IMR-90 (cell line): ENCODE measurements around the gene ASAP2.
A peak's percentile ranks its signal among the peaks of the same experiment; 100 is the strongest.

Experiments
- BHLHE40 ChIP-seq: fragments of 150-350 bp; IDR thresholded peaks from 2 replicates; pipeline ENCODE4 v1.6.1; 2016; ENCODE audit warnings: mild to moderate bottlenecking, low read depth, low read length
- CEBPB ChIP-seq: IDR thresholded peaks from 2 replicates; pipeline ENCODE4 v1.6.1; 2012; ENCODE audit warnings: low read depth, low read length, improper control_type of control experiment
- CHD1 ChIP-seq: IDR thresholded peaks from 2 replicates; pipeline ENCODE4 v1.6.1; 2012; ENCODE audit warnings: low read depth, low read length, improper control_type of control experiment
- CTCF ChIP-seq: conservative IDR thresholded peaks from 2 replicates; pipeline ENCODE4 v1.5.1; 2012; ENCODE audit warnings: mild to moderate bottlenecking, low read depth, low read length, improper control_type of control experiment
- FOS ChIP-seq: fragments of 150-350 bp; IDR thresholded peaks from 2 replicates; pipeline ENCODE4 v1.6.1; 2016; ENCODE audit warnings: low read depth, low read length
- MAFK ChIP-seq: IDR thresholded peaks from 2 replicates; pipeline ENCODE4 v1.6.1; 2012; ENCODE audit warnings: low read depth, low read length, improper control_type of control experiment
- MXI1 ChIP-seq: IDR thresholded peaks from 2 replicates; pipeline ENCODE4 v1.6.1; 2012; ENCODE audit warnings: low read depth, mild to moderate bottlenecking, low read length, moderate library complexity, borderline replicate concordance
- NFE2L2 ChIP-seq: fragments of 150-350 bp; IDR thresholded peaks from 2 replicates; pipeline ENCODE4 v1.6.1; 2016; ENCODE audit warnings: low read depth, mild to moderate bottlenecking, low read length
- POLR2A ChIP-seq: IDR thresholded peaks from 2 replicates; pipeline ENCODE4 v1.6.1; 2012; ENCODE audit warnings: mild to moderate bottlenecking, low read depth, low read length
- RAD21 ChIP-seq: IDR thresholded peaks from 2 replicates; pipeline ENCODE4 v1.6.1; 2012; ENCODE audit warnings: low read length, improper control_type of control experiment
- TF ChIP-seq, protein P1 (sequence below): fragments of 150-350 bp; IDR thresholded peaks from 2 replicates; pipeline ENCODE4 v1.6.1; 2017; ENCODE audit warnings: mild to moderate bottlenecking, antibody characterized with exemption, low read length, low read depth

GRCh38 chr2:9327873-9328352 lies 121.3 kb downstream of the ASAP2 start:
- no peak for TF ChIP-seq CTCF
- TF ChIP-seq CEBPB, result peak; percentile 68
- TF ChIP-seq NFE2L2, result no peak
- TF ChIP-seq, protein P1, sequence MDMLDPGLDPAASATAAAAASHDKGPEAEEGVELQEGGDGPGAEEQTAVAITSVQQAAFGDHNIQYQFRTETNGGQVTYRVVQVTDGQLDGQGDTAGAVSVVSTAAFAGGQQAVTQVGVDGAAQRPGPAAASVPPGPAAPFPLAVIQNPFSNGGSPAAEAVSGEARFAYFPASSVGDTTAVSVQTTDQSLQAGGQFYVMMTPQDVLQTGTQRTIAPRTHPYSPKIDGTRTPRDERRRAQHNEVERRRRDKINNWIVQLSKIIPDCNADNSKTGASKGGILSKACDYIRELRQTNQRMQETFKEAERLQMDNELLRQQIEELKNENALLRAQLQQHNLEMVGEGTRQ, result no peak
- no peak for TF ChIP-seq MAFK
- no peak for TF ChIP-seq CHD1
- TF ChIP-seq MXI1, result no peak
- no peak for TF ChIP-seq POLR2A
- TF ChIP-seq FOS, result no peak
- no peak for TF ChIP-seq BHLHE40
- TF ChIP-seq RAD21, result no peak
